ENCODE data around the gene GPR160.

DNA sequence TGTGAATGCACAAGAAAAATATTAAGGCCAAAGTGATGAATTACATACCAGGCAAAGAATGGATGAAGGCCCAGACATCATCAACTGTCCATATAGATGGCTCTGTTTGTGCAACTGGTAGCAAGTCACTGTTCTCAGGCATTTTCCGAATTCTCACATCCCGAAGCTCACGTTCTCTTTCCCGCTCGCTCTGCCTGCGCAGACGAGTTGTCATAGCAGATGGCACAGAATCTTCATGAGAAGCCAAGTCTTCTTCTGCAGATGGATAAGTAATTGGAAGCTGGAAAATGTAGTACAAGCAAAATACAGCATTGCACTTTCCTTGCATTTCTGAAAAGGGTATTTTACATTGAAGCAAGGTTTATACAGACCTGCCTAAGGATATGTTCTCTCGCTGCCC, 64.6 kb downstream of the GPR160 start:
- TF ChIP-seq, protein P1, sequence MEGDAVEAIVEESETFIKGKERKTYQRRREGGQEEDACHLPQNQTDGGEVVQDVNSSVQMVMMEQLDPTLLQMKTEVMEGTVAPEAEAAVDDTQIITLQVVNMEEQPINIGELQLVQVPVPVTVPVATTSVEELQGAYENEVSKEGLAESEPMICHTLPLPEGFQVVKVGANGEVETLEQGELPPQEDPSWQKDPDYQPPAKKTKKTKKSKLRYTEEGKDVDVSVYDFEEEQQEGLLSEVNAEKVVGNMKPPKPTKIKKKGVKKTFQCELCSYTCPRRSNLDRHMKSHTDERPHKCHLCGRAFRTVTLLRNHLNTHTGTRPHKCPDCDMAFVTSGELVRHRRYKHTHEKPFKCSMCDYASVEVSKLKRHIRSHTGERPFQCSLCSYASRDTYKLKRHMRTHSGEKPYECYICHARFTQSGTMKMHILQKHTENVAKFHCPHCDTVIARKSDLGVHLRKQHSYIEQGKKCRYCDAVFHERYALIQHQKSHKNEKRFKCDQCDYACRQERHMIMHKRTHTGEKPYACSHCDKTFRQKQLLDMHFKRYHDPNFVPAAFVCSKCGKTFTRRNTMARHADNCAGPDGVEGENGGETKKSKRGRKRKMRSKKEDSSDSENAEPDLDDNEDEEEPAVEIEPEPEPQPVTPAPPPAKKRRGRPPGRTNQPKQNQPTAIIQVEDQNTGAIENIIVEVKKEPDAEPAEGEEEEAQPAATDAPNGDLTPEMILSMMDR (IDR thresholded peaks at IDR 0.05; ENCODE audit: insufficient read depth, low read depth, low read length), result no peak
- no peak for TF ChIP-seq EZH2 (IDR thresholded peaks at IDR 0.05; ENCODE audit: insufficient read depth, low read length)

All from astrocyte (in vitro differentiated cells and primary cell).